ENCODE measurements around the gene CPEB1.
"Not testable (repeated sequence)": the region's sequence is repeated elsewhere in the genome, so short reads cannot be mapped to it uniquely, and the experiment has no call there.

CPEB1 gene

DNA sequence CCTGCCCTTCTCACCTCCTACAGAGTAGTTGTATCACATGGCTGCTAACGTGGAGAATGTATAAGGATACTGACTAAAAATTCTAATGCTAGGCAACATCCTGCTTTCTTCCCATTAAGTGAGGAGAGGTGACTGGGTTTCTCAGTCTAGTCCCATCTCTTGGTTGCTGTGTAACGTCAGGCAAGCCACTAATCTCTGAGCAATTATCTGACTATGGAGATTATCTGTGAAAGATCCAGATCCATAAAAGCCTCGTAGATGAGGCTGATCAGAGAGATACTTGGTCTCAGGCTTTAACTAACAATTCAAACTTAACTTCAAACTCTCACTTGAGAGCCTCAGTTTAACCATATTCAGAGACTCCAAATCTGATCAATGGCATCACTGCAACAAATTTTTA lies 102.2 kb downstream of the CPEB1 start:
- DNase-seq (ENCODE audit: low spot score): no peak

DNA sequence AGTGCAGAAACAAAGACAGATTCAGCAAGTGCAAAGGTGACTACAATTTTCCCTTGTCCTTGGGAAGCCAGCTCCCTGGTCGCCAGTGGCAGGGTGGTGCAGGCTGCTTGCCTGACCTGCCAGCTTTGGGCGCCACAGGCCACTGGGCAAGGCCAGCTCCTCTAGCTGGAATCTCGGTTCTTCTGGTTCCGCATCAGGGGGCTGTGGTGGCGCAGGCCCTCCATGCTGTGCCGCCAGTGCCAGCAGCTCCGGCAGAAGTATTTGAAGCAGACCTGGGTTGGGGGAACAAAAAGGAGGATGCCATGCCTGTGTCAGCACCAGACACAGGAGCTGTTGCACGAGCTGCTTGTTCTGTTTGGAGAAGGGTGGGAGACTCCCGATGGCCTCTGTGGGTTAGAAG lies 102.7 kb downstream of the CPEB1 start:
- no peak for DNase-seq (ENCODE audit: low spot score)

DNA sequence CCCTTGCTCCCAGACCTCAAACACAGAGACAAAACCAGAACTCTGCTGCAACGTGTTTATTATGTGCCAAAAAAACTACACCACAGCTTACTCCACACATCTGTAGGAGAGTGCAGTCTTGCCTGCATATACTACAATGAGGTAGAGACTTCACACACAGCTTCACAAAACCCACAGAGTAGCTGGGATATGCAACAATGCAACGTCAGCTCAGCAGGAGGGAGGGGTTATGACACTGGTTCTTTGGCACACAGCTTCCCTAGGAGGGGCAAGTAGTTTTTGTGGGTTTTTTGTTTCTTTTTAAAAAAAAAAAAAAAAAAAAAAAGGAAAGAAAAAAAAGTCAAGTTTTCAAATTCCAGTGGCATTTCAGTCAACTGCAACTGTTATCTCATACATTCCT lies 104.0 kb downstream of the CPEB1 start:
- DNase-seq (ENCODE audit: low spot score): peak; percentile 72

DNA sequence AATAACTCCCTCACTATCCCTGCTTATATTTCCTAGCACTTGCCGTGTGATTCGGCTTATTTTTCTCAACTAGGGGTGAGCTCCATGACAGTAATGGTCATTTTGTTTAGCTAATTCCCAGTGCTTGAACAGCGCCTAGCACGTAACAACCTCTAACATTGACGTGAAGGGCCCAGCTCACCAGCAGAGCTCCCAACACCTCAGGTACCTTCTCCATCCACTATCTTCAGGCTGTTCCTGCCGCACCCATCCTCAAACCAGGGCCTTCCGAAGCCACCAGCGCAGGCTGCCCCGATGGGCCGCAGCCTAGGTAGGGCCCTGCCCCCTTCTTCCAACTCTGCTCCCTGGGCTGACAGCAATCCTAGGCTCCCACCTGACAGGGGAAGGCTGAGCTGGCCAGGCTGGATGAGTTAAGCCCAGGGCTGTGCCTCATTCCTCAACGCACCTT lies 106.2 kb downstream of the CPEB1 start:
- peak; percentile 26 for DNase-seq (ENCODE audit: low spot score)

DNA sequence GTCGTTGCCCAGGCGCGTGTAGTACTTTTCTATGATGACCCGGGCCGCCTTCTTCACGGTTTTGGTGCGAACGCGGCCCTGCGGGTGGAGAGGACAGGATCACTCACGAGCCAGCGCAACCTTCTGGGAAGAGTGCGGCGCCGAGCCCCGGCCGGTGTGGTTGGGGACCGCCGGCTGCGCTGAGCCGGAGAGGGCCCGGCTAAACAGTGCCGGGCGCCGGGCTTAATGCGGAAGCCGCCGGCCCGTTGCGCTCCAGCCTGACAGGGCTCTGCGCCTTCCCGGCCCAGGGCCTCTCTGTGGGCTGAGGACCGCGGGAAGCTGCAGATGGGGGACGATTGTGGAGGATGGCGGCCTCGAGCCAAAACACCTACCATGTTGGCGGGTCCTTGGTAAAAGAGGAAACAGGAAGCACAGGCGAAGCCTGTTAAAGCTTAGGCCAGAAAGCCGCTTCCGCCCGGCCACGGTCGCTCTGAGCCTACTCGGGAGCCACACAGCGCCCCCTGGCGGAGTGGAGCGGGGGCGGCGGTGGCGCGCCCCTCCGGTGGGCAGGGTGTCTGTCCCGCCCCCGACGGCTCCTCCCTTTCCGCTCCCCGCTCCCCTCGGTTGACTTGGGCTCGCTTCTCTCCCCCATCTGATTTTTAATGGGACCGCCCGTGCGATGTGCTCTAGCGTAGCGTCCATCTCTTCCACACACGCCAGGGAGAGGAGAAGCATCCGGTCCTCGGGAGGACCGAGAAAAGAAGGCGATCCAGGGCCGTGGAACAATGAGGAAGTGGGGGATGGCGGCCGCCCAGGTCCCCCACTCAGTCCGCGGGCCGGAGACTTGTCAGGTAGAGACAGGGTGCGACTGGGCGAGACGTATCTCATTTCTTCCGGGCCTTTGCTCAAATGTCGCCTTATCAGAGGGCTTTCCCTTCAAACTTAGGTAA lies 106.8 kb downstream of the CPEB1 start, which contains the start of gene RPS17:
Gene RPS17 (minus strand): TSS at position 403 of the 929 bp plus-strand sequence. CDS start 29 bp downstream, at position 374.
- peak; percentile 100 for DNase-seq (ENCODE audit: low spot score)

DNA sequence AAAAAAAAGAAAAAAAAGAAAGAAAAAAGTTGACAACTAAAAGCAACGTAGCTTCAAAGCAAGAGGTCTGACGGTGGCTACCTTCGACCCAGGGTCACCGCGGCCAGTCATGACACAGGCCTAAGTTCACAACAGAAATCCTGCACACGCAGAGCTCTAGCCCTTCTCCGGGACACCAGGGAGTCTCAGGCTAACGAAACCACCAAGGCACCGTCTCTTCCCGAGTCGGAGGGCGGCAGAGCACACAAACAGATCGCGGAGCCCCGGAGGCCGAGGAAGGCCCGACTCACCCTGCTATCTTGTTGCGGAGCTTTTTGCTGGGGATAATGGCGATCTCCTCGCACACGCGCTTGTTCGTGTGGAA lies 107.5 kb downstream of the CPEB1 start:
- peak; percentile 21 for DNase-seq (ENCODE audit: low spot score)

DNA sequence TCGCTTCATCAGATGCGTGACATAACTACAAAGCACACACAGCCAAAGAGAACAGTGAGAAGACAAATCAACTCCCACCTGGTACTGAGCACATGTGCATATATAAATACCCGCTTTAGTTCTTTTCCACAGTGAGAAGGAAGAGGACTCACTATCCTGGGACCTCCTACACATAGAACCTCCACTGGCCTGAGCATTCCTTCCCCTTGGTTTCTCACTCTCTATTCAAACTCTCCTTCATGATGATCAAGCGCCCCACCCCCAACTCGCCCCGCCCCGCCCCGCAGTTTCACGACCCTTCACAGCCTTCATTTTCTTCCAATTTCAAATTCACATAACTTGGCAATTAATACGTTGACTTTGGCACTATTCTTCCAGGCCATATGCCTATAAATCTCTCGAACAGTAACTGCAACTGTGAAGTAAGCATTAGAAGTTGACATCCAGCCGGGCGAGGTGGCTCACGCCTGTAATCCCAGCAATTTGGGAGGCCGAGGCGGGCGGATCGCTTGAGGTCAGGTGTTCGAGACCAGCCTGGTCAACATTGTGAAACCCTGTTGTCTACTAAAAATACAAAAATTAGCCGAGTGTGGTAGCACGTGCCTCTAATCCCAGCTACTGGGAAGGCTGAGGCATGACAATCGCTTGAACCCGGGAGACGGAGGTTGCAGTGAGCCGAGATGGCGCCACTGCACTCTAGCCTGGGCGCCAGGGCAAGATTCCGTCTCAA lies 108.0 kb downstream of the CPEB1 start:
- peak; percentile 43 for DNase-seq (ENCODE audit: low spot score)

DNA sequence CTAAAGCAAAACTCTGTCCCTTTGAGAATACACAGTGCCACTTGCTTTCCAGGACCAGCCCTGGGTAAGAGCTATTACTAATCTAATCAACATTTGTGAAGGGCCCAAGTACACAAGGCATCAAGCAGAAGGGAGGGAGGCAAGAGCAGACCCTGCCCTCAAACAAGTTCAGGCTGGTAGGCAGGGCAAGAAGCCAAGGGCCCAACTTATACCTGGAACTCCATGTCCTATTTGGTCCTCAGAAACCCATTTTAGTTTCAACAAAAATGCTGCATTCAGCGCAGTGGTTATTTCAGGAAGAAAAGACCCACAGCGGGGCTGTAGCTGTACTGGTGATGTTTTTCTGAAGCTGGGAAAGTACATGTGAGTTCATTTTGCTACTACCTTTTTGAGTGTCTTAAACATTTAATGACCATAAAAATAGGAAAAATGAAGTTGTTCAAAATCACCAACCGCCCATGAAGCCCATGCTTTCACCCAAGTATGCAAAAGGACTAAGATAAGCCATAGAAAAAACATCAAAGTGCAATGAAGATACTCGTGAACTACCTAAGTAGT lies 109.7 kb downstream of the CPEB1 start:
- DNase-seq (ENCODE audit: low spot score): no peak

DNA sequence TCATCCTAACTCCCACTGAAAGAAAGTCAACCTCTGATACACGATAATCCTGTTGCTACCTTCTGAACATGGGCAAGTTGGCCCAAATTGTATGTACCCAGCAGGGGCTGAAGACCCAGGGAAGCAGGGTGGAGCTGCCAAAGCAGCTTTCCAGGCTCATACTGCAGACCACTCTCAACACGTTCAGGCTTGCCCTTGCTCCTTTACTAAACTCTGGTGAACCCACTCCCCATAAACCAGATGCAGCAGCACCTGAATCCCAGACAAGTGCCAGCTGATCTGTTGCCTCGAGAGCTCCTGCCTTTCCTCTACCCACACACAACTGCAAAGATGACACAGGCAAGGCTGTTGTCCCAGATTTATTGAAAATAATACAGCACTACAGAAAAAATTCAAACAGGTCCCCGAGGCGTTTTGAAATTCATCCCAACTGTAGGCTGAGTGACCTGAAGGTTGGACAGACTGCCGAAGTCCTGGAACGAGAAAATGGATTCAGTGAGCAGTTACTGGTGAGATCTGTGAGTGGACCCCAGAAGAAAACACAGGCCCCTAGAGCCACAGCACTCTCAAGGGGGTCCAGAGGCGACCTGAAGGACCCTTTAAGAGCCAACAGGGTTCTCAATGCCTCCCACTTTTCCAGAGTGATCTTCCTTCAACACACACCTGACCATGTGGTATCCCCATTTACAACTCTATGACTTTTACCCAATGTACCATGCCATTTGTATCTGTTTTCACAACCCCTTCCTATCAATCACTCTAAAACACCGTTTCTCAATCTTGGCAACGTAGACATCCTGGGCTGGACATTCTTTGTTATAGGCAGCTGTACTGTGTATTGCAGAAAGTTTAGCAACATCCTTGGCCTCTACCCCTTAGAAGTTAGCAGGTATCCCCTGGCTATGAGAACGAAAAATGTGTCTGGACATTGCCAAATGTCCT lies 110.5 kb downstream of the CPEB1 start:
- DNase-seq (ENCODE audit: low spot score): no peak

DNA sequence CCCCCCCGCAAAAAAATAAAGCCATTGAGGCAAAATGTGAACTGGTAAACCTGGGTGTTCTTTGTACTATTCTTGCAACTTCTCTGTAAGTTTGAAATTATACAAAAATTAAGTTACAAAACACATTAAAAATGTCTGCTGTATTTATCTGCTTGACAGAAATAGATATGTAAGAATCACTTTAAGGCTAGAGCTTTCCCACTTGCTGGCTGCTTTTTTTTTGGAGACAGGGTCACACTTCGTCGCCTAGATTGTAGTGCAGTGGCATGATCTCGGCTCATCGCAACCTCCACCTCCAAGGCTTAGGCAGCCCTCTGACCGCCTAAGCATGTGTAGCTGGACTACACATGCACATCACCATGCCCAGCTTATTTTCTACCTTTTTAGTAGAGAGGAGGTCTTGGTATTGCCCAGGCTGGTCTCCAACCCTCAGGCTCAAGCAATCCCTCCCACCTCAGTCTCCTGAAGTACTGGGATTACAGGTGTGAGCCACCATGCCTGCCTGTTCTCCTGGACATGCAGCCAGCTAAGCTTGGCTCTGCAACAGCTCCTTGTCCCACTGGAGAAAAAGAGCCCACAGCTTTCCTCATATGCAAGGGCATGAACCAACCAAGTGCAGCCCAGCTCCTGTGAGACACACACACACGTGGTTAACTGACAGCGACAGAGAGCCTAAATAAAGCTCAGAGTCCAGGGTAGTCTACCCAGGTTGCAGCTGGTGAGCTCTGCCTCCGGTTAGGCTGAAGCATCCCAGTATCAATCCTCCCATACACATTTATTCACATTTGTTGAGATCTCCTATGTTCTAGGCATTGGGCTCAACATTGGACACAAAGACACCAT lies 111.4 kb downstream of the CPEB1 start:
- no peak for DNase-seq (ENCODE audit: low spot score)

DNA sequence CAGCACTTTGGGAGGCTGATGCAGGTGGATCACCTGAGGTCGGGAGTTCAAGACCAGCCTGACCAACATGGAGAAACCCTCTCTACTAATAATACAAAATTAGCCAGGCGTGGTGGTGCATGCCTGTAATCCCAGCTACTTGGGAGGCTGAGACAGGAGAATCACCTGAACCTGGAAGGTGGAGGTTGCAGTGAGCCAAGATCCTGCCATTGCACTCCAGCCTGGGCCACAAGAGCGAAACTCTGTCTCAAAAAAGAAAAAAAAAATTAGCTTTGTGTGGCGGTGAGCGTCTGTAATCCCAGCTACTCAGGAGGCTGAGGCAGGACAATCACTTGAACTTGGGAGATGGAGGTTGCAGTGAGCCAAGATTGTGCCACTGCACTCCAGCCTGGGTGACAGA lies 112.0 kb downstream of the CPEB1 start:
- not testable (repeated sequence) for DNase-seq (ENCODE audit: low spot score)

DNA sequence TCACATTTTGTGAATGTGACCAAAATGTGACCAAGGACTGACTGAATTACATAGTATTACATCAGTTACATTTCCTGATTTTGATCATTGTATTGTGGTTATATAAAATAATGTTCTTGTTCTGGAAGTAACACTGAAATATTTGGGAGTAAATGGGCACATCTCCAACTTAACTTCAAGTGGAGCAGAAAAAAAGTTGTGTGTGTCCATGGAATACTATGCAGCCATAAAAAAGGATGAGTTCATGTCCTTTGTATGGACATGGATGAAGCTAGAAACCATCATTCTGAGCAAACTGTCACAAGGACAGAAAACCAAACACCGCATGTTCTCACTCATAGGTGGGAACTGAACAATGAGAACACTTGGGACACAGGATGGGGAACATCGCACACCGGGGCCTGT lies 112.7 kb downstream of the CPEB1 start:
- not testable (repeated sequence) for DNase-seq (ENCODE audit: low spot score)

DNA sequence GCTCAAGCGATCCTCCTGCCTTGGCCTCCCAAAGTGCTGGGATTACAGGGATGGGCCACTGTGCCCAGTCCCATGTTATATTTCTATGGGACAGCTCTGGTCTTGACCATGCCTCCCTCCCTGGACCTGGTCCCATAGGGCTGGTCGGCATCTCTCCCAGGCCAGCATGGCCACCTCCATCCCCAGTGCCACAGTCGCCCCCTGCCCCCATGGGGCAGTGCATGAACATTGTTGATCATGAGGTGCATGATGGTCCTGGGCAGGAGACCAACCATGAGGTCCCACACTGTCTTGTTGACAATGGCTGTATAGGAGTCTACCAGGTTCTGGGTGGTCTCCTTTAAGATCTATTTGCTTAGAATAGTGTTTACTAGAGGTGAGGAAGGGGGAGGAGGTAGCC lies 113.4 kb downstream of the CPEB1 start:
- no peak for DNase-seq (ENCODE audit: low spot score)

DNA sequence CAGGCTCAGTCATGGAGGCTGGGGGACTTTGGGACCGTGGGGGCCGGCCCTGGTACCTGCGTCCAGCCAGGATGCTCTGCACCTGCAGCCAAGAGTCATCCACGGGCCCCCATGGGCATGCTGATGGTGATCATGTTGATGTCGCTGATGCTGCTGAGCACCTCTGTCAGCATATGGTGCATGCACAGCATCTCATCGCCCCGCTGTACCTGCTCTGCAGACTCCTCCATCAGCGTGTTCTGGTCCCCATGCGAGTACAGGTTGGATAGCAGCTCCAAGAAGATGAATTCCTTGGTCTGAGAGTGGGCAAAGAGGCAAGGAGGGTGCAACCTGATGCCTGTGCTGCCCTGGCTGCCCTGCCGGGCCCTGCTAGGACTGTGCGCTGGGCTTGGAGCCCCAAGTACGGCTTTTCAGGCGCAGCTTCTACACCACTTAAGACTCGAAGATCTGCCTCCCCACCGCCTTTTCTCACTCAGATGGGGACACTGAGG lies 114.1 kb downstream of the CPEB1 start:
- no peak for DNase-seq (ENCODE audit: low spot score)

DNA sequence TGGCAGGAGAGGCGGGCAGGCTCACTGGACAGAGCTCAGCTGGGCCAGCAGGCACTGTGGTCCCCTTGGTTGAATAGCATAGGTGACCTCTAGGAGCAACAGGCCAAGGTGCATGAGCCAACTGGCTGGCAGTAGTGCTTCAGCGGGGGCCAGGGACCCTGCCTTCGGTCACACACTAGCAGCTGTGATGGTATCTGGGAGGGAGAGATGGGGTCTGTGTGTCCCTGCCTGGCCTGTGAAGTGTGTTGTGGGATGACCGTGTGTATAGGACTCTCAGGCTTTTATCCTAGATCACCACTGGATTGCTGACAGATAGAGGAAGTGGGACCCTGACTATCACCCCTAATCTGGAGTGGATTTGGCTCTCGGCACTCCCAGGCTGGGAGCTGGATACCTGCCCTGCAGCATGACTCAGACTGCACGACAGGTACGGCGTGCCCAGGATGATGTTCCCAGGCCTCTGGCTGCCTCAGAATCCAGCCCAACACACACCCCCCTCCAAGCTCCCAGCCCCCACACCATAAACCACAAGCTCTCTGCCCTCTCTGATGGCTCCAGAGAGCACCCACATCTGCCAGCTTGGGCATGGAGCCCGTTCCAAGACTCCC lies 114.7 kb downstream of the CPEB1 start:
- DNase-seq (ENCODE audit: low spot score): no peak

DNA sequence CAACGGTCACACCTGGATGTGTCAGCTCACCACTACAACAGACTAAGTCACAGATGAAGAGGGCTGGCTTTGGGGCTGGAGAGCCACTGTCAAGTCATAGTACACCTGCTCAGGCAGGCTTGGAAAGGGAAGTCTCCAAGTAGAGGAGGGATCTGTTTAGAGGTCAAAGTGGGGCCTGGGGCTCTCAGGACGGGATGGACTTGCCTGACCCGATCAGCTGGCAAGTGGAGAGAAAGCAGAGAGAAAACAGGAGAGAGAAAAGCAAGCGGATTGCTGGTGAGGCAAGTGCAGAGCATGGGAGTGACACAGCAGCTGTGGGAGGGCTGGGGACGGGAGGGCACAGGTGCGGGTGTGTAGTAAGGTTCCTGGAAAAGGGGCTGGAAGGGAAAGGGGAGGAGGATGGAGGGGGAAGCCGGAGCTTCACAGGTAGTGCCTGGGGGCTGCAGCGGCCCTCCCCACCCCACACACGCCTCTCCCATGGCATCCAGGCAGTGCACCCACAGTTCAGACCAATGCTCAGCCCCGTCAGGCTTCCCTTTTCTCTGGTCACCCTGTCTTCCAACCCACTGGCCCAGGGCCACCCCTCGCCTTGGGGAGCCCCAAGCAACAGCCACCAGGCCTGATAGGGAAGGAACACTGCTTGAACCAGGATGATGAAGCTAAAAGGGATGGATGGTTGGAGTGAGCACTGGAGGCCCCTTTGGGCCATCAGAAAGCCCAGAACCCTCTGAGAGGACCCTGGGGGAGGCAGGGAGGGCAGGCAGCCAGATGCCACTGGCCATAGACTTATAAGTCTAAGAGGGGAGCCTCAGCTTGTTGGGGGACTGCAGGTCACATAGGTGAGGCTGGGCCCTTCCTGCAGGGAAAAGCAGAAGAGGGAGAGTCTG lies 115.4 kb downstream of the CPEB1 start:
- DNase-seq (ENCODE audit: low spot score): no peak

DNA sequence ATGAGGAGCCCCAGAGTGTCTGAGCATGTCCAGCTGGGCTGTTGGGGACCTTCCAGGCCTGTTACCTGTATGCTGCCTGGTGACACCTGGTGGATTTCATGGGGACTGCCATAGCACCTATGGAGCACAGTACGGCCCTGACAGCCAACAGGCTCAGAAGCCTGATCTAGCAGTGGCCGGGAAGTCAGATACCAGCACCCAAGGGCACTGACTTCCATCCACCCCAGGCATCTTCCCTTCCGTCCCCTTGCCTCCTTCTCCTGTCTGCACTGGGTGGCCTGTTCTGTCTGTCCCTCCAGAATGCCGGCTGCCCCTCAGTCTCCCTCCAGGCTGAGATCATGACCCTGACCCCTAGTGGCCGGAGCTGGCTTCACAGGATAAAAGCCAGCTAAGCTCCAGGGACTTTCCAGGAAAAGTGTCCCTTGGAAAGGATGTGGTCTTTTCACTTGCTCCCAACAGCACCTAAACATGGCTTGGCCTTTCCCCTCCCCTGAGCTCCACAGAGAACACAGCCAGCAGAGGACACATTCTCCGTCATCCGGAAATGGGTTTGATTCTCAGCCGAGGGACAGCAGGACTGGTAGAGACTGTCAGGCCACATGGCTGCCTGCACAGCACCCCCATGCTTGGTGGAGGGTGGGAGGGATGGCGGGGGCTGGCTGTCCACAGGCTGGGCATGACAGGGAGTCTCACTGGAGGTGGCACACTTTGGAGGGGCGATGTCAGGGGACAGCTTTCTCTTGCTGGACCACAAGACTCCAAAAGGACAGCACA lies 116.4 kb downstream of the CPEB1 start:
- peak; percentile 81 for DNase-seq (ENCODE audit: low spot score)

DNA sequence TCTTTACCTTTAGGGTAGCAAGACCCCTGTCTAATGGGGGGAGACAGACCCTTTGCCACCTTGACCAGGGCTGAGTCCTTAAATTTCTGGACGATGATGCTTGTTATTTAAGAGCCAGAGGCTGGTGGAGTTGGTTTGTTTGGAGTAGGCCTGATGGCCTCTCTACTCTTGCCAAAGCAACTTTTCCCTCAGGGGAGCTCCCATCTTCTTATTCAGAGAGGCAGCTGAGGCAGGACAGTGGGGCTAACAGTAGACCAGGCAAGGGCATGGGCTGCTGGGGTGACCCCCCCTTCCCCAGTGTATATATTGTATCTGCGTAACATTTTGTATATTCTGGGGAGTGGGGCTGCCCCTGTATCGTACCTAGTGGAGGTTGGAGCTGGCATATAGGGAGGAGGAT lies 117.2 kb downstream of the CPEB1 start:
- DNase-seq (ENCODE audit: low spot score): no peak

All from GM03348 (cell line).